ENCODE data around the gene ZBED2. TPM values are rescaled to one million over a fixed set of nuclear protein-coding genes. Genes with fewer than 3 reads are reported as not detected.
"Not testable (repeated sequence)": the region's sequence is repeated elsewhere in the genome, so short reads cannot be mapped to it uniquely, and the experiment has no call there.

The ZBED2 gene, protein sequence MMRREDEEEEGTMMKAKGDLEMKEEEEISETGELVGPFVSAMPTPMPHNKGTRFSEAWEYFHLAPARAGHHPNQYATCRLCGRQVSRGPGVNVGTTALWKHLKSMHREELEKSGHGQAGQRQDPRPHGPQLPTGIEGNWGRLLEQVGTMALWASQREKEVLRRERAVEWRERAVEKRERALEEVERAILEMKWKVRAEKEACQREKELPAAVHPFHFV
- total RNA-seq: not detected in 2 replicates
- long read RNA-seq, partial matches to known transcripts: 1 of 3 reads
- long read RNA-seq, other reads (novel, unspliced or antisense): 2 of 3 reads

DNA sequence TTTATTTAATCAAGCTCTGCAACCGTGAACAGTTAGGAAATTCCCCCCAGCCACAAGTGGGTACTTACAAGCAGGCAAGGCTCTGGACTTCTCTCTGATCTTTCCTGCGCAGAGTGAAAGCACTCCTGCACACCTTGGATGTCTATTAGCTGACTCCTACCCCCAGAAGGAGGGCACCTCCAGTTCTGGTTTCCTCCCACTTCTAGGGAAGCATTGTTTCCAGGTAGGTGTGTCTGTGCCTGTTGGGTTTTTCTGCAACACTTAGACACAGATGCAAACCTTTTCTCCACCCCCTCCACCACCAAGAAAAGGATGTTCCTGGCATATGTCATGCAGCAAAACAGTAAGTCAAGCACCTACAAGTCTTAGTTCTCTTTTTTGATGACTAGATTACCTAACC lies at the start of gene ZBED2:
ZBED2 (minus strand) TSS at position 115 of the 400 bp plus-strand sequence. CDS start 1,145 bp downstream, outside the sequence.
- H3K36me3 Mint-ChIP-seq (ENCODE audit: unreplicated experiment): no peaks in the 10 kb centered on the region
- H3K27ac Mint-ChIP-seq (ENCODE audit: unreplicated experiment): peak within 1 kb of the TSS; percentile 66
- no peaks in the 10 kb centered on the region for H3K27me3 Mint-ChIP-seq (ENCODE audit: unreplicated experiment)
- no peak within 1 kb of the TSS for H3K4me3 Mint-ChIP-seq (ENCODE audit: unreplicated experiment)
- TF ChIP-seq, protein P1, sequence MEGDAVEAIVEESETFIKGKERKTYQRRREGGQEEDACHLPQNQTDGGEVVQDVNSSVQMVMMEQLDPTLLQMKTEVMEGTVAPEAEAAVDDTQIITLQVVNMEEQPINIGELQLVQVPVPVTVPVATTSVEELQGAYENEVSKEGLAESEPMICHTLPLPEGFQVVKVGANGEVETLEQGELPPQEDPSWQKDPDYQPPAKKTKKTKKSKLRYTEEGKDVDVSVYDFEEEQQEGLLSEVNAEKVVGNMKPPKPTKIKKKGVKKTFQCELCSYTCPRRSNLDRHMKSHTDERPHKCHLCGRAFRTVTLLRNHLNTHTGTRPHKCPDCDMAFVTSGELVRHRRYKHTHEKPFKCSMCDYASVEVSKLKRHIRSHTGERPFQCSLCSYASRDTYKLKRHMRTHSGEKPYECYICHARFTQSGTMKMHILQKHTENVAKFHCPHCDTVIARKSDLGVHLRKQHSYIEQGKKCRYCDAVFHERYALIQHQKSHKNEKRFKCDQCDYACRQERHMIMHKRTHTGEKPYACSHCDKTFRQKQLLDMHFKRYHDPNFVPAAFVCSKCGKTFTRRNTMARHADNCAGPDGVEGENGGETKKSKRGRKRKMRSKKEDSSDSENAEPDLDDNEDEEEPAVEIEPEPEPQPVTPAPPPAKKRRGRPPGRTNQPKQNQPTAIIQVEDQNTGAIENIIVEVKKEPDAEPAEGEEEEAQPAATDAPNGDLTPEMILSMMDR (IDR thresholded peaks at IDR 0.05): no peak
- DNase-seq (ENCODE audit: extremely low spot score, unreplicated experiment): no peak
- H3K4me1 Mint-ChIP-seq (ENCODE audit: unreplicated experiment): peaks cover 55% of the 10 kb centered on the region
- H3K9me3 Mint-ChIP-seq (ENCODE audit: unreplicated experiment): no peaks in the 10 kb centered on the region

DNA sequence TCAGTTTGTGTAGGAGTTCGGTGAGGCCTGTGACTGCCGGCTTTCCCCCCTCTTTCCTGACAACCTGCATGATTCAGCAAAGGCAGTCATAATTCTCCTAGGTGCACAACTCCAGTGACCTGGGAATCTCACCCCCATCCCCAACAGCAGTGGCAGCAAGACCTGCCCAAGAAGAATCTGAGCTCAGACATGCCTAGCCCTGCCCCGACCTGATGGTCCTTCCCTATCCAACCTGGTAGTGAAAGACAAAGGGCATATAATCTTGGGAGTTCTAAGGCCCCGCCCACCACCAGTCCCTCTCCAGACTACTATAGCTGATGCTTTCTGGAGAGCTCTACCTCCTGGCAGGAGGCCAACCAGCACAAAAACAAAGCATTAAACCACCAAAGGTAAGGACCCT lies 44.2 kb upstream of the ZBED2 start:
- Mint-ChIP-seq H3K4me1 (ENCODE audit: unreplicated experiment) (peaks cover 6% of the 10 kb centered on the region), H3K4me3 (ENCODE audit: unreplicated experiment) (no peak overlapping the region), H3K9me3 (ENCODE audit: unreplicated experiment) (peaks cover 13% of the 10 kb centered on the region), H3K27ac (ENCODE audit: unreplicated experiment) (no peak overlapping the region), H3K36me3 (ENCODE audit: unreplicated experiment) (no peaks in the 10 kb centered on the region), H3K27me3 (ENCODE audit: unreplicated experiment) (peaks cover 2% of the 10 kb centered on the region)
- no peak for DNase-seq (ENCODE audit: extremely low spot score, unreplicated experiment)
- TF ChIP-seq, protein P1 (IDR thresholded peaks at IDR 0.05): no peak

GRCh38 chr3:111636366-111636885 lies 41.3 kb upstream of the ZBED2 start:
- TF ChIP-seq, protein P1 (IDR thresholded peaks at IDR 0.05): no peak
- H3K27me3 Mint-ChIP-seq (ENCODE audit: unreplicated experiment): peaks cover 4% of the 10 kb centered on the region
- H3K4me3 Mint-ChIP-seq (ENCODE audit: unreplicated experiment): no peak overlapping the region
- no peak overlapping the region for H3K27ac Mint-ChIP-seq (ENCODE audit: unreplicated experiment)
- no peak for DNase-seq (ENCODE audit: extremely low spot score, unreplicated experiment)
- peaks cover 4% of the 10 kb centered on the region for H3K9me3 Mint-ChIP-seq (ENCODE audit: unreplicated experiment)
- no peaks in the 10 kb centered on the region for H3K36me3 Mint-ChIP-seq (ENCODE audit: unreplicated experiment)
- peaks cover 6% of the 10 kb centered on the region for H3K4me1 Mint-ChIP-seq (ENCODE audit: unreplicated experiment)

- Mint-ChIP-seq H3K4me3 (ENCODE audit: unreplicated experiment) (no peak overlapping the region), H3K4me1 (ENCODE audit: unreplicated experiment) (peaks cover 6% of the 10 kb centered on the region), H3K36me3 (ENCODE audit: unreplicated experiment) (no peaks in the 10 kb centered on the region), H3K27me3 (ENCODE audit: unreplicated experiment) (peaks cover 2% of the 10 kb centered on the region), H3K27ac (ENCODE audit: unreplicated experiment) (no peak overlapping the region), H3K9me3 (ENCODE audit: unreplicated experiment) (peaks cover 6% of the 10 kb centered on the region)
- TF ChIP-seq, protein P1 (IDR thresholded peaks at IDR 0.05): no peak
- DNase-seq (ENCODE audit: extremely low spot score, unreplicated experiment): no peak
These were observed 40.3 kb upstream of the ZBED2 start for GRCh38 chr3:111635403-111635802.

DNA sequence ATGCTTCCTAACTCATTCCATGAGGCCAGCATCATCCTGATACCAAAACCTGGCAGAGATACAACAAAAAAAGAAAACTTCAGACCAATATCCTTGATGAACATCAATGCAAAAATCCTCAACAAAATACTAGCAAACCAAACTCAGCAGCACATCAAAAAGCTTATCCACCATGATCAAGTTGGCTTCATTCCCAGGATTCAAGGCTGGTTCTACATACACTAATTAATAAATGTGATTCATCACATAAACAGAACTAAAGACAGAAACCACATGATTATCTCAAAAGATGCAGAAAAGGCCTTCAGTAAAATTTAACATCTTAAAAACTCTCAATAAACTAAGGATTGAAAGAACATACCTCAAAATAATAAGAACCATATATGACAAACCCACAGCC lies 35.5 kb upstream of the ZBED2 start:
- DNase-seq (ENCODE audit: extremely low spot score, unreplicated experiment); H3K4me3 Mint-ChIP-seq (ENCODE audit: unreplicated experiment); H3K27me3 Mint-ChIP-seq (ENCODE audit: unreplicated experiment); H3K27ac Mint-ChIP-seq (ENCODE audit: unreplicated experiment); H3K4me1 Mint-ChIP-seq (ENCODE audit: unreplicated experiment): not testable (repeated sequence)
- H3K9me3 Mint-ChIP-seq (ENCODE audit: unreplicated experiment): peaks cover 30% of the 10 kb centered on the region
- H3K36me3 Mint-ChIP-seq (ENCODE audit: unreplicated experiment): peaks cover 11% of the 10 kb centered on the region

DNA sequence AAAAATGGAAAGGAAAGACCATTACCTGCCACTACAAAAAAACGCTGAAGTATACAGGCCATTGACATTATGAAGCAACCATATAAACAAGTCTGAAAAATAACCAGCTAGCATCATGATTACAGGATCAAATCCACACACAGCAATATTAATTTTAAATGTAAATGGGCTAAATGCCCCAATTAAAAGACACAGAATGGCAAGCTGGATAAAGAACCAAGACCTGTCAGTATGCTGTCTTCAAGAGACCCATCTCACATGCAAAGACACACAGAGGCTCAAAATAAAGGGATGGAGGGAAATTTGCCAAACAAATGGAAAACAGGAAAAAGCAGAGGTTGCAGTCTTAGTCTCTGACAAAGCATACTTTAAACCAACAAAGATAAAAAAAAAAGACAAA lies 33.9 kb upstream of the ZBED2 start:
- H3K9me3 Mint-ChIP-seq (ENCODE audit: unreplicated experiment): peaks cover 30% of the 10 kb centered on the region
- not testable (repeated sequence) for H3K27me3 Mint-ChIP-seq (ENCODE audit: unreplicated experiment); DNase-seq (ENCODE audit: extremely low spot score, unreplicated experiment); H3K27ac Mint-ChIP-seq (ENCODE audit: unreplicated experiment); H3K4me3 Mint-ChIP-seq (ENCODE audit: unreplicated experiment)
- H3K36me3 Mint-ChIP-seq (ENCODE audit: unreplicated experiment): peaks cover 11% of the 10 kb centered on the region
- H3K4me1 Mint-ChIP-seq (ENCODE audit: unreplicated experiment): peaks cover 19% of the 10 kb centered on the region
